ENCODE measurements around the gene SH2B2. TPM values are rescaled to one million over a fixed set of nuclear protein-coding genes. Genes with fewer than 3 reads are reported as not detected.
"Not testable (repeated sequence)": the region's sequence is repeated elsewhere in the genome, so short reads cannot be mapped to it uniquely, and the experiment has no call there.

Gene SH2B2
- total RNA-seq, 1 donor, result 9.2 TPM

DNA sequence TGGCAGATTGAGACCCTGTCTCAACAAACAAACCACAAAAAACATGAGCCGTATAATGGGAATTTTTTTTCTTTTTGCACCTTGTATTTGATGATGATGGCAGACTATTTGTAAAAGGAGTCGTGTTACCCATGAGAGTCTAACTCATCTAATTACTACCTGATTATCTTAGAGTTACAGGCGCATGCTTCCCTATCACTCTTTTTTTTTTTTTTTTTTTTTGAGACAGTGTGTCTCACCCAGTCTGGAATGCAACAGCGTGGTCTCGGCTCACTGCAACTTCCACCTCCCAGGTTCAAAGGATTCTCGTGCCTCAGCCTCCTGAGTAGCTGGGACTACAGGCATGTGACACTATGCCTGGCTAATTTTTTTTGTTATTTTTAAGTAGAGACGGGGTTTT is 78.7 kb downstream of the SH2B2 start:
- H3K4me3 ChIP-seq (ENCODE audit: low read length); H3K4me1 ChIP-seq (ENCODE audit: insufficient read depth, low read length); H3K9me3 ChIP-seq (ENCODE audit: low read depth, low read length); H3K27me3 ChIP-seq (ENCODE audit: insufficient read depth, low read length): not testable (repeated sequence)

DNA sequence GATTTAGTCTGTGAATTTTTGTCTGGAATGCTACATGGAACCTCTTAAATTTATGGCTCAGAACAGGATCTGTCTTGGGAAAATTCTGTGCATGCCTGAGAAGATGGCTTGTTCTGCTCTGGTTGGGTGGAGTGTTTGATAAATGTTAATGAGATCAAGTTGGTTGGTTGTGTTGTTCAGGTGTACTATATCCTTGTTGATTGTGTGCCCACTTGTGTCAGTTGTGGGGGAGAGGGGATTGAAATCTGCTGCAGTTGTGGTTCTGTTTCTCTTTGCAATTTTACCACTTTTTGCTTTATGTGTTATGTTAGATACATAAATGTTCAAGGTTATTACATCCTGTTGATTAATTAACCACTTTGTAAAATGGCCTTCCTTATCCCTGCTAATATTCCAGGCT is 83.4 kb downstream of the SH2B2 start:
- H3K4me1 ChIP-seq (ENCODE audit: insufficient read depth, low read length); H3K9me3 ChIP-seq (ENCODE audit: low read depth, low read length); H3K4me3 ChIP-seq (ENCODE audit: low read length); H3K27me3 ChIP-seq (ENCODE audit: insufficient read depth, low read length): not testable (repeated sequence)

Other genes starting within 250 kb of the SH2B2 start
- gene SPDYE6, start 69.6 kb downstream of the SH2B2 start, total RNA-seq, result not detected
- gene PRKRIP1, start 109.5 kb downstream of the SH2B2 start, total RNA-seq, result 30.7 TPM
- gene ORAI2, start 146.7 kb downstream of the SH2B2 start, total RNA-seq, result 33.7 TPM
- 6.5 TPM for gene ALKBH4, start 178.0 kb downstream of the SH2B2 start, total RNA-seq
- 7.0 TPM for gene LRWD1, start 178.1 kb downstream of the SH2B2 start, total RNA-seq
- gene POLR2J, start 192.1 kb downstream of the SH2B2 start, total RNA-seq, result 31.6 TPM
- 9.3 TPM for gene RASA4B, start 230.9 kb downstream of the SH2B2 start, total RNA-seq